GM23338 (cell line): Measurements from ENCODE around the gene FBN2. TPM values are rescaled to one million over a fixed set of nuclear protein-coding genes. Genes with fewer than 3 reads are reported as not detected.

ENCODE experiments used
- ATAC-seq: fragments of 200-7000 bp; cut with Tn5 transposase; 3 replicates; pipeline ENCODE4 v1.9.1; 2020
- DNase-seq: peaks from one replicate; pipeline ENCODE4 v3.0.0-alpha.2; 2015; ENCODE audit warnings: low spot score
- H2AFZ ChIP-seq: fragments of 200-600 bp; sonication (generic); 2 replicates; pipeline ENCODE4 v1.8.0; 2016; ENCODE audit warnings: antibody characterized with exemption, mild to moderate bottlenecking, moderate library complexity
- H3F3A ChIP-seq: fragments of 200-600 bp; sonication (generic); replicated peaks from 2 replicates; pipeline ENCODE4 v1.8.0; 2017; ENCODE audit warnings: antibody characterized with exemption, mixed run types, low read depth
- H3K27ac ChIP-seq: fragments of 200-600 bp; sonication (generic); 2 replicates; pipeline ENCODE4 v1.6.1; 2016; ENCODE audit warnings: low read depth
- H3K27me3 ChIP-seq: fragments of 200-600 bp; sonication (generic); 2 replicates; pipeline ENCODE4 v1.8.0; 2016; ENCODE audit warnings: mild to moderate bottlenecking, mixed run types, moderate library complexity; ENCODE audit not compliant: insufficient read depth
- H3K36me3 ChIP-seq: fragments of 200-600 bp; sonication (generic); 2 replicates; pipeline ENCODE4 v1.8.0; 2016; ENCODE audit warnings: mild to moderate bottlenecking; ENCODE audit not compliant: insufficient read depth
- H3K4me1 ChIP-seq: fragments of 200-600 bp; sonication (generic); 2 replicates; pipeline ENCODE4 v1.8.0; 2016; ENCODE audit warnings: mild to moderate bottlenecking, moderate library complexity; ENCODE audit not compliant: insufficient read depth
- H3K4me2 ChIP-seq: fragments of 200-600 bp; sonication (generic); 2 replicates; pipeline ENCODE4 v1.7.1; 2017; ENCODE audit warnings: mixed run types
- H3K4me3 ChIP-seq: fragments of 200-600 bp; sonication (generic); 2 replicates; pipeline ENCODE4 v1.6.1; 2016; ENCODE audit warnings: mixed run types
- H3K79me2 ChIP-seq: fragments of 200-600 bp; sonication (generic); replicated peaks from 2 replicates; pipeline ENCODE4 v1.8.0; 2017; ENCODE audit warnings: mild to moderate bottlenecking; ENCODE audit not compliant: insufficient read depth
- H3K9me2 ChIP-seq: fragments of 200-600 bp; sonication (generic); 2 replicates; pipeline ENCODE4 v1.8.0; 2017; ENCODE audit not compliant: insufficient read depth
- H4K20me1 ChIP-seq: fragments of 200-600 bp; sonication (generic); replicated peaks from 2 replicates; pipeline ENCODE4 v1.8.0; 2017; ENCODE audit warnings: mild to moderate bottlenecking; ENCODE audit not compliant: insufficient read depth
- H3K27ac Mint-ChIP-seq: 2 replicates; pipeline ENCODE4 v1.8.0; 2020; ENCODE audit warnings: inconsistent platforms, mild to moderate bottlenecking, moderate library complexity, mixed read lengths
- H3K27me3 Mint-ChIP-seq: 3 replicates; pipeline ENCODE4 v1.8.0; 2022; ENCODE audit warnings: low read depth, mild to moderate bottlenecking, moderate library complexity, mixed read lengths, inconsistent platforms; ENCODE audit not compliant: insufficient read depth, poor library complexity
- H3K36me3 Mint-ChIP-seq: 3 replicates; pipeline ENCODE4 v1.8.0; 2021; ENCODE audit warnings: low read depth, mild to moderate bottlenecking, inconsistent platforms, moderate library complexity, mixed read lengths
- H3K4me1 Mint-ChIP-seq: 3 replicates; pipeline ENCODE4 v1.8.0; 2020; ENCODE audit warnings: mild to moderate bottlenecking, inconsistent platforms, mixed read lengths
- H3K4me3 Mint-ChIP-seq: 3 replicates; pipeline ENCODE4 v1.8.0; 2021; ENCODE audit warnings: moderate library complexity, mild to moderate bottlenecking, inconsistent platforms, mixed read lengths
- H3K9me3 Mint-ChIP-seq: 3 replicates; pipeline ENCODE4 v1.8.0; 2020; ENCODE audit warnings: moderate library complexity, mild to moderate bottlenecking, inconsistent platforms, mixed read lengths
- CREB1 ChIP-seq: fragments of 250-450 bp; sonication (Bioruptor Pico); IDR thresholded peaks from 2 replicates; pipeline ENCODE4 v1.5.0; 2020; ENCODE audit warnings: low read depth, mild to moderate bottlenecking, moderate library complexity
- EZH2 ChIP-seq: fragments of 200-600 bp; sonication (generic); IDR thresholded peaks from one replicate; pipeline ENCODE4 v1.8.0; 2017; ENCODE audit warnings: antibody characterized with exemption, mild to moderate bottlenecking, low read depth; ENCODE audit not compliant: unreplicated experiment
- EZH2phosphoT487 ChIP-seq: fragments of 200-600 bp; sonication (generic); IDR thresholded peaks from one replicate; pipeline ENCODE4 v1.8.1; 2018; ENCODE audit warnings: antibody characterized with exemption; ENCODE audit not compliant: unreplicated experiment
- JUNB ChIP-seq: IDR thresholded peaks from one replicate; pipeline ENCODE4 v1.6.1; 2016; ENCODE audit warnings: antibody characterized with exemption; ENCODE audit not compliant: unreplicated experiment
- NANOG ChIP-seq: IDR thresholded peaks from 2 replicates; pipeline ENCODE4 v1.6.1; 2016; ENCODE audit warnings: antibody characterized with exemption, borderline replicate concordance
- POLR2AphosphoS5 ChIP-seq: IDR thresholded peaks from 2 replicates; pipeline ENCODE4 v1.6.1; 2016; ENCODE audit warnings: antibody characterized with exemption, low read depth
- STAT1 ChIP-seq: IDR thresholded peaks from one replicate; pipeline ENCODE4 v1.6.1; 2016; ENCODE audit warnings: antibody characterized with exemption; ENCODE audit not compliant: unreplicated experiment
- ZNF114 ChIP-seq: fragments of 250-450 bp; sonication (Bioruptor Pico); IDR thresholded peaks from 2 replicates; pipeline ENCODE4 v1.5.0; 2020; ENCODE audit warnings: mild to moderate bottlenecking, moderate library complexity
- ZNF462 ChIP-seq: fragments of 250-450 bp; sonication (Bioruptor Pico); IDR thresholded peaks from 2 replicates; pipeline ENCODE4 v1.5.0; 2020; ENCODE audit warnings: mild to moderate bottlenecking, moderate library complexity
- polyA plus RNA-seq: library from polyadenylated mRNA; unstranded; fragments of >200 nt; fragmentation: Nextera tagmentation; extraction: Ambion mirVana; gene quantifications from 2 replicates; pipeline ENCODE4 v1.2.1, GENCODE V29; 2016
- total RNA-seq: library from RNA; depleted of rRNA; stranded (reverse); fragments of >200 nt; shearing (Covaris generic); gene quantifications from 2 replicates; pipeline ENCODE4 v1.2.3, GENCODE V29; 2014
- TF ChIP-seq, protein P1 (sequence below), 2 experiments: fragments of 200-600 bp in 1 of 2; sonication (generic) in 1 of 2; conservative IDR thresholded peaks; 2 replicates each; pipeline versions ENCODE4 v1.5.1 to v1.6.1; 2016 to 2017; ENCODE audit warnings: antibody characterized with exemption in 2 of 2, low read depth in 2 of 2, mild to moderate bottlenecking in 2 of 2, moderate library complexity in 1 of 2
- TF ChIP-seq, protein P2 (sequence below): IDR thresholded peaks from one replicate; pipeline ENCODE4 v1.6.1; 2018; ENCODE audit warnings: antibody characterized with exemption; ENCODE audit not compliant: unreplicated experiment

FBN2 gene
- total and polyA plus RNA-seq, 2 experiments from 2014 or later: 2.6 to 13.6 TPM

GRCh38 chr5:128271859-128272464 is 266.1 kb downstream of the FBN2 start (continued):
- TF ChIP-seq, protein P1, sequence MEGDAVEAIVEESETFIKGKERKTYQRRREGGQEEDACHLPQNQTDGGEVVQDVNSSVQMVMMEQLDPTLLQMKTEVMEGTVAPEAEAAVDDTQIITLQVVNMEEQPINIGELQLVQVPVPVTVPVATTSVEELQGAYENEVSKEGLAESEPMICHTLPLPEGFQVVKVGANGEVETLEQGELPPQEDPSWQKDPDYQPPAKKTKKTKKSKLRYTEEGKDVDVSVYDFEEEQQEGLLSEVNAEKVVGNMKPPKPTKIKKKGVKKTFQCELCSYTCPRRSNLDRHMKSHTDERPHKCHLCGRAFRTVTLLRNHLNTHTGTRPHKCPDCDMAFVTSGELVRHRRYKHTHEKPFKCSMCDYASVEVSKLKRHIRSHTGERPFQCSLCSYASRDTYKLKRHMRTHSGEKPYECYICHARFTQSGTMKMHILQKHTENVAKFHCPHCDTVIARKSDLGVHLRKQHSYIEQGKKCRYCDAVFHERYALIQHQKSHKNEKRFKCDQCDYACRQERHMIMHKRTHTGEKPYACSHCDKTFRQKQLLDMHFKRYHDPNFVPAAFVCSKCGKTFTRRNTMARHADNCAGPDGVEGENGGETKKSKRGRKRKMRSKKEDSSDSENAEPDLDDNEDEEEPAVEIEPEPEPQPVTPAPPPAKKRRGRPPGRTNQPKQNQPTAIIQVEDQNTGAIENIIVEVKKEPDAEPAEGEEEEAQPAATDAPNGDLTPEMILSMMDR (conservative IDR thresholded peaks at IDR 0.05; ENCODE audit: low read depth in 2 of 2): no peak
- no peak for TF ChIP-seq NANOG
- no peak for TF ChIP-seq ZNF114 (CRISPR knock-in tag)
- TF ChIP-seq CREB1 (CRISPR knock-in tag): no peak

- peaks cover 11% of the 10 kb centered on the region for H3K4me1 ChIP-seq
- H3K9me2 ChIP-seq: no peaks in the 10 kb centered on the region; the same call in 1 of the 2 replicates
- no peak for ATAC-seq
- H4K20me1 ChIP-seq: no peaks in the 10 kb centered on the region
- H3K79me2 ChIP-seq: no peaks in the 10 kb centered on the region
- Mint-ChIP-seq H3K9me3 (no peaks in the 10 kb centered on the region), H3K4me3 (no peak overlapping the region), H3K4me1 (peaks cover 17% of the 10 kb centered on the region; the same call in 2 of the 3 replicates), H3K27me3 (no peaks in the 10 kb centered on the region), H3K27ac (peak overlapping the region; percentile 71), H3K36me3 (peaks cover 14% of the 10 kb centered on the region)
- no peaks in the 10 kb centered on the region for H3F3A ChIP-seq
- no peak overlapping the region for H3K4me3 ChIP-seq
- no peak overlapping the region for H3K4me2 ChIP-seq
- no peaks in the 10 kb centered on the region for H3K27me3 ChIP-seq
- peak; percentile 19 for DNase-seq
- no peaks in the 10 kb centered on the region for H3K36me3 ChIP-seq
- no peak overlapping the region for H2AFZ ChIP-seq
- H3K27ac ChIP-seq: 0 out of 2 replicates have a peak overlapping the region, but pooled peaks have one; percentile 3
- no peak for TF ChIP-seq EZH2phosphoT487
- no peak for TF ChIP-seq STAT1
- TF ChIP-seq ZNF462: no peak
- TF ChIP-seq EZH2: no peak
- TF ChIP-seq JUNB: no peak
- TF ChIP-seq, protein P2, sequence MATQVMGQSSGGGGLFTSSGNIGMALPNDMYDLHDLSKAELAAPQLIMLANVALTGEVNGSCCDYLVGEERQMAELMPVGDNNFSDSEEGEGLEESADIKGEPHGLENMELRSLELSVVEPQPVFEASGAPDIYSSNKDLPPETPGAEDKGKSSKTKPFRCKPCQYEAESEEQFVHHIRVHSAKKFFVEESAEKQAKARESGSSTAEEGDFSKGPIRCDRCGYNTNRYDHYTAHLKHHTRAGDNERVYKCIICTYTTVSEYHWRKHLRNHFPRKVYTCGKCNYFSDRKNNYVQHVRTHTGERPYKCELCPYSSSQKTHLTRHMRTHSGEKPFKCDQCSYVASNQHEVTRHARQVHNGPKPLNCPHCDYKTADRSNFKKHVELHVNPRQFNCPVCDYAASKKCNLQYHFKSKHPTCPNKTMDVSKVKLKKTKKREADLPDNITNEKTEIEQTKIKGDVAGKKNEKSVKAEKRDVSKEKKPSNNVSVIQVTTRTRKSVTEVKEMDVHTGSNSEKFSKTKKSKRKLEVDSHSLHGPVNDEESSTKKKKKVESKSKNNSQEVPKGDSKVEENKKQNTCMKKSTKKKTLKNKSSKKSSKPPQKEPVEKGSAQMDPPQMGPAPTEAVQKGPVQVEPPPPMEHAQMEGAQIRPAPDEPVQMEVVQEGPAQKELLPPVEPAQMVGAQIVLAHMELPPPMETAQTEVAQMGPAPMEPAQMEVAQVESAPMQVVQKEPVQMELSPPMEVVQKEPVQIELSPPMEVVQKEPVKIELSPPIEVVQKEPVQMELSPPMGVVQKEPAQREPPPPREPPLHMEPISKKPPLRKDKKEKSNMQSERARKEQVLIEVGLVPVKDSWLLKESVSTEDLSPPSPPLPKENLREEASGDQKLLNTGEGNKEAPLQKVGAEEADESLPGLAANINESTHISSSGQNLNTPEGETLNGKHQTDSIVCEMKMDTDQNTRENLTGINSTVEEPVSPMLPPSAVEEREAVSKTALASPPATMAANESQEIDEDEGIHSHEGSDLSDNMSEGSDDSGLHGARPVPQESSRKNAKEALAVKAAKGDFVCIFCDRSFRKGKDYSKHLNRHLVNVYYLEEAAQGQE: no peak
- TF ChIP-seq CREB1 (CRISPR knock-in tag): no peak
- TF ChIP-seq, protein P1 (conservative IDR thresholded peaks at IDR 0.05; ENCODE audit: low read depth in 2 of 2): no peak
- TF ChIP-seq POLR2AphosphoS5: no peak
Measured at GRCh38 chr5:128271071-128271470, 267.0 kb downstream of the FBN2 start.
